Measurements from ENCODE around the gene PHYKPL.

Gene PHYKPL

DNA sequence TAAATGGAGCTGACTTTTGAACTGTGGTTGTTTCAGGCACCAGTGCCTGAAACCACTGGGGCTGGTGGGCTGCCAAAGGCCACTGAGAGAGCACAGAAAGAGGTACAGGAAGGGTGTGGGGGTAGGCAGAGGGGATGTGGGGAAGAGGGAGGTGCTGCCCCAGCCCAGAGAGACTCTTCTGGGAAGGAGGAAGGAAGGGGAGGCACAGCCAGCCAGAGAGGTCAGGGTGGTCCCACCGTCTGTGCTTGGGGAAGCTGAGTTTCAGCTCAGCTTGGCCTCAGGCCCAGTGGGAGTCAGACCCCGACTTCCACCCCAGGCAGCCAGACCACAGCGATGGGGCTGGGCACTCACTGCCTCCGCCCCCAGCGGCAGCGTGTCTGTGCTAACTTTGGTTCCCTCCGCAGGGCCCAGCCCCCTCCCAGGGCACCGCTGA lies 8.6 kb upstream of the PHYKPL start:
- TF ChIP-seq, protein P1, sequence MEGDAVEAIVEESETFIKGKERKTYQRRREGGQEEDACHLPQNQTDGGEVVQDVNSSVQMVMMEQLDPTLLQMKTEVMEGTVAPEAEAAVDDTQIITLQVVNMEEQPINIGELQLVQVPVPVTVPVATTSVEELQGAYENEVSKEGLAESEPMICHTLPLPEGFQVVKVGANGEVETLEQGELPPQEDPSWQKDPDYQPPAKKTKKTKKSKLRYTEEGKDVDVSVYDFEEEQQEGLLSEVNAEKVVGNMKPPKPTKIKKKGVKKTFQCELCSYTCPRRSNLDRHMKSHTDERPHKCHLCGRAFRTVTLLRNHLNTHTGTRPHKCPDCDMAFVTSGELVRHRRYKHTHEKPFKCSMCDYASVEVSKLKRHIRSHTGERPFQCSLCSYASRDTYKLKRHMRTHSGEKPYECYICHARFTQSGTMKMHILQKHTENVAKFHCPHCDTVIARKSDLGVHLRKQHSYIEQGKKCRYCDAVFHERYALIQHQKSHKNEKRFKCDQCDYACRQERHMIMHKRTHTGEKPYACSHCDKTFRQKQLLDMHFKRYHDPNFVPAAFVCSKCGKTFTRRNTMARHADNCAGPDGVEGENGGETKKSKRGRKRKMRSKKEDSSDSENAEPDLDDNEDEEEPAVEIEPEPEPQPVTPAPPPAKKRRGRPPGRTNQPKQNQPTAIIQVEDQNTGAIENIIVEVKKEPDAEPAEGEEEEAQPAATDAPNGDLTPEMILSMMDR (IDR thresholded peaks at IDR 0.05): no peak

DNA sequence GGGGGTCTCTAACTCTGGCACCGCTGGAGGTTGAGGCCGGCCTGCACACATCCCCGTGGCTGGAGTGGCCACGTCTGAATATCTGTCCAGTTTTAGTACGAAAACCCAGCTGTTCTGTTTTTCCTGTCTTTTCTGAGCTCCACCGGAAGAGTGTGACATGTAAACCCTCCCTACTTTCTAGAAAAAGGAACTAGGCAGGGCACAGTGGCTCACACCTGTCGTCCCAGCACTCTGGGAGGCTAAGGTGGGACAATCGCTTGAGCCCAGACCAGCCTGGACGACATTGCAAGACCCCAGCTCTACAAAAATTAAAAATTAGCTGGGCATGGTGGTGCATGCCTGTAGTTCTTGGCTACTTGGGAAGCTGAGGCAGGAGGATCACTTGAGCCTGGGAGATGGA lies 8.2 kb upstream of the PHYKPL start:
- TF ChIP-seq, protein P1 (IDR thresholded peaks at IDR 0.05): no peak

DNA sequence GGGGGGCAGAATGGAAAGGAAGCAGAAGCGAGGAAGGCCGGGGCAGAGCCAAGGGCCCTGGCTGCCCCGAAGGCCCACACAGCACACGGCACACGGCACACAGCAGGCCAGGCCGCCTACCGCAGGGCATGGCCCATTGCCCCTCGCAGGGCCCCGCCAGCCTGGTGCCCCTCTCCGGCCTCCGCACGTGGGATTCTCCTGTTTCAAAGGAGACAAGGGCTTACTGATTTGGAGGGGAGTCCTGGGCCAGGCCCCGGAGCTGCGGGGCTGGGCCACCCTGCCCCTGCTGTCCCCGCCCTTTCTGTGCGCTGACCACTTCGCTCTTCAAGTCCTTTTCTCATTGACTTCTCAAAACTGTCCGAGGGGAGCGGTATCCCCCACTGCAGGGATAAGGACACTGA lies 7.7 kb upstream of the PHYKPL start:
- TF ChIP-seq, protein P1 (IDR thresholded peaks at IDR 0.05): no peak

DNA sequence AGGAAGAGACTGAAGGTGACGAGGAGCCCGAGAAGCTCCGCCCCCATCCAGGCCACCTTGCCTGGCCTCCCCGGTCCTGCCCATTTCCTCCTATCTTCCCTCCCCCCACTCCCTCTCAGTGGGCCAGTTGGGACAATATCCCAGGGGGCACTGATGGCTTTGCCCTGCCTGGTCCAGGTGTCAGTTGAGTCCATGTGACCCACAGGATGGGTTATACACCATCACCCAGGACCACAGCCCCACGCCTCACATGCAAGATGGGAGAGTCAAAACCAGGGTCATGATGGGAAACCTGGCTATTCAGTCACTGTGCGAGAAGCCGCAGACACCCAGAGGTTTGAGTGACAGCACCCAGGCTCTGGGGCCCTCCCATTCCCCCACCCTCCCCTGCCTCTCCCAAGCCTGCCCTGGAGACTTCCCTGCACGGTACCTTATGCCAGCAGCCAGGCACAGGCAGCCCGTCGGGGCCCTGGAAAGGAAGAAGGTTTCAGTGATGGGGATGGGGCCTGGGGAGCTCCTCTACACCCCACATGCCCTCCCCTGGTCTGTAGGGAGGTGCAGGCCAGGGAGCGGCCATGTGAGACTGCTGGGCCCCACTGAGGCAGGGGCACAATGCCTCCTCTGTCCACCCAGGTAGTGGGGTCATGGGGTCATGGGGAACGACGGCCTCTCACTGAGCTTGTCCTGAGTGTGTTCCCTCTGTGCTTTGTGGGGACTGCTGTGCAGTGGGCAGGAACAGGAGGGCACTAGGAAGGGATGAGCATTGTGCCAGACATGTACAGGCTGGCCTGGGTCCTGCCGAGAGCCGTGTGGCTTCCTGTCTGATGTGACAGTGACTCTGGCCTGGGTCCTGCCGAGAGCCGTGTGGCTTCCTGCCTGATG lies 6.3 kb upstream of the PHYKPL start:
- TF ChIP-seq, protein P1 (IDR thresholded peaks at IDR 0.05): no peak

DNA sequence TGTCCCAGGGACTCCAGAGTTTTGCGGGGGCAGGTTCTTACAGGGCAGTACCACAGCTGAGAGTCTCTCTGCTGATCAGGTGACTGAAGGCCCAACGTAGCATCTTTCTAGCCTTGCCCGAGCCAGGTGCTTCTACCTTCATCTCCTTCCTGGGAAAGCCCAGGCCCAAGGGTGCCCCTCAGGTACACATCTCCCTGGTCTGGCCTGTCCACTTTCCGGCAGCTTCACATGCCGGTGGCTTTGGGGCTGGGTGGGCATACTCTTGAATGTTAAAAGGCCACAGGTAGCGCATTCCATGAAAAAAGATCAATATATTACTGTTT lies 5.7 kb upstream of the PHYKPL start:
- TF ChIP-seq, protein P1 (IDR thresholded peaks at IDR 0.05): no peak

DNA sequence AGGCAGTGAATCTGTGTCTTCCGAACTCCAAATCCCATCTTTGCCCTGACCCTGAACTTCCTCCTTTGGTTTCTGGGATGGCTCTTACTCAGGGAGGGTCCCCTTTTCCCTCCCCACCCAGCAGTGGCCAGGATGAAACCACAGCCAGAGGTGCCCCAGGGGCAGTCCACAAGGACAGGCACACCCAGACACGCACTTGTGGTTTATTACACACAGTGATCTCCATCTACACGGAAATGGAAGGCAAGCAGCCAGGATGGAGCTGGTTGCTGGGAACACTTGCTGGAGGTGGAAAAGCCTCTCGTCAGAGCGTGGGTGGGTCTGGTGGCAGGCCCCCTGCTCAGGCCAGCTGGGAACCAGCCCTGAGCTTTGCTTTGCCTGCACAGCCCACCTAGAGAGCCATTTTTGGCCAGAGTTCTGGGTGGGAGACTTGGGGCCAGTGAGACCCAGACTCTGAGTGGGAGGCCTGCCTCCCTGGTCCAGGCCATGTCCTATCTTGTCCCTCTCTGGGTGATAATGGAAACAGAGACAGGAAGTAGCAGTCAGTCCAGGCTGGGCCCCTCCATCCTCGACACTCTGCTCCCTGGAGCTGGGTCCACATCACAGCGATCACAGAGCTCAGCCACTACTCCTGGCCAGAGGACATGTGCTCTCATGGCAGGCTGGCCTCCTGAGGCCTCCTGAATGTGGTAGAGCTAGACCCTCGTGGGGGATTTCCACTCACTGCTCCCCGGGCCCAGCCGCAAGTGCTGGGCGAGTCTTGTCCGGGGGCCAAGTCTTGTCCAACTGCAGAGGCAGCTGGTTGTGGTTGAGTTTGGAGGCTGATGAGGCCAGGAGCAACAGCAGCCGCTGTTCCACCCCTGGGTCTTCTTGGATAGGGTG lies 5.1 kb upstream of the PHYKPL start:
- TF ChIP-seq, protein P1 (IDR thresholded peaks at IDR 0.05): no peak

DNA sequence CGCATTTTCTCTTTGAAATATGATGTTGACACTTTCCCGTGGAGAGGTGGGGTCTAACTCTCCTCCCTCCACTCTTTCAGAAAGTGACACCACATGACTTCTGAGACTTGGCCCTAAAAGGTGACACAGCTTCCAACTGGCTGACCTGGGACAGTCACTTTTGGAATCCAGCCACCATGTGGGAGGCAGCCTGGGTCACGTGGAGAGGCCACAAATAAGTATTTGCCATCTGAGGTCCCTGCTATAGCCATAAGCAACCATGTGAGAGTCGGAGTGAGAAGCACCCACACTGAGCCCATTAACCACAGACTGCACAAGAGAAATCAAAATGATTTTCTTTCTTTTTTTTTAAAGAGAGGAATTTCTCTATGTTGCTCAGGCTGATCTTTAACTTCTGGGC lies 4.1 kb upstream of the PHYKPL start:
- TF ChIP-seq, protein P1 (IDR thresholded peaks at IDR 0.05): no peak

All from LNCAP (cell line).